ENCODE results near the gene FOXN1.

GRCh38 chr17:28505986-28506665, at the start of gene FOXN1:
- no peak for TF ChIP-seq POLR2A (IDR thresholded peaks at IDR 0.05)
- TF ChIP-seq, protein P1, sequence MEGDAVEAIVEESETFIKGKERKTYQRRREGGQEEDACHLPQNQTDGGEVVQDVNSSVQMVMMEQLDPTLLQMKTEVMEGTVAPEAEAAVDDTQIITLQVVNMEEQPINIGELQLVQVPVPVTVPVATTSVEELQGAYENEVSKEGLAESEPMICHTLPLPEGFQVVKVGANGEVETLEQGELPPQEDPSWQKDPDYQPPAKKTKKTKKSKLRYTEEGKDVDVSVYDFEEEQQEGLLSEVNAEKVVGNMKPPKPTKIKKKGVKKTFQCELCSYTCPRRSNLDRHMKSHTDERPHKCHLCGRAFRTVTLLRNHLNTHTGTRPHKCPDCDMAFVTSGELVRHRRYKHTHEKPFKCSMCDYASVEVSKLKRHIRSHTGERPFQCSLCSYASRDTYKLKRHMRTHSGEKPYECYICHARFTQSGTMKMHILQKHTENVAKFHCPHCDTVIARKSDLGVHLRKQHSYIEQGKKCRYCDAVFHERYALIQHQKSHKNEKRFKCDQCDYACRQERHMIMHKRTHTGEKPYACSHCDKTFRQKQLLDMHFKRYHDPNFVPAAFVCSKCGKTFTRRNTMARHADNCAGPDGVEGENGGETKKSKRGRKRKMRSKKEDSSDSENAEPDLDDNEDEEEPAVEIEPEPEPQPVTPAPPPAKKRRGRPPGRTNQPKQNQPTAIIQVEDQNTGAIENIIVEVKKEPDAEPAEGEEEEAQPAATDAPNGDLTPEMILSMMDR (IDR thresholded peaks at IDR 0.05) = no peak

Data from body of pancreas (tissue), 4 donors.